HG03135 (cell line): Measurements from ENCODE around the gene RASAL3.
"Not testable (repeated sequence)": the region's sequence is repeated elsewhere in the genome, so short reads cannot be mapped to it uniquely, and the experiment has no call there.

Experiments used
- ATAC-seq: cut with Tn5 transposase; IDR thresholded peaks from one replicate; pipeline ENCODE4 v1.9.1; 2021; ENCODE audit warnings: mild to moderate bottlenecking, moderate library complexity; ENCODE audit not compliant: unreplicated experiment

Gene RASAL3

DNA sequence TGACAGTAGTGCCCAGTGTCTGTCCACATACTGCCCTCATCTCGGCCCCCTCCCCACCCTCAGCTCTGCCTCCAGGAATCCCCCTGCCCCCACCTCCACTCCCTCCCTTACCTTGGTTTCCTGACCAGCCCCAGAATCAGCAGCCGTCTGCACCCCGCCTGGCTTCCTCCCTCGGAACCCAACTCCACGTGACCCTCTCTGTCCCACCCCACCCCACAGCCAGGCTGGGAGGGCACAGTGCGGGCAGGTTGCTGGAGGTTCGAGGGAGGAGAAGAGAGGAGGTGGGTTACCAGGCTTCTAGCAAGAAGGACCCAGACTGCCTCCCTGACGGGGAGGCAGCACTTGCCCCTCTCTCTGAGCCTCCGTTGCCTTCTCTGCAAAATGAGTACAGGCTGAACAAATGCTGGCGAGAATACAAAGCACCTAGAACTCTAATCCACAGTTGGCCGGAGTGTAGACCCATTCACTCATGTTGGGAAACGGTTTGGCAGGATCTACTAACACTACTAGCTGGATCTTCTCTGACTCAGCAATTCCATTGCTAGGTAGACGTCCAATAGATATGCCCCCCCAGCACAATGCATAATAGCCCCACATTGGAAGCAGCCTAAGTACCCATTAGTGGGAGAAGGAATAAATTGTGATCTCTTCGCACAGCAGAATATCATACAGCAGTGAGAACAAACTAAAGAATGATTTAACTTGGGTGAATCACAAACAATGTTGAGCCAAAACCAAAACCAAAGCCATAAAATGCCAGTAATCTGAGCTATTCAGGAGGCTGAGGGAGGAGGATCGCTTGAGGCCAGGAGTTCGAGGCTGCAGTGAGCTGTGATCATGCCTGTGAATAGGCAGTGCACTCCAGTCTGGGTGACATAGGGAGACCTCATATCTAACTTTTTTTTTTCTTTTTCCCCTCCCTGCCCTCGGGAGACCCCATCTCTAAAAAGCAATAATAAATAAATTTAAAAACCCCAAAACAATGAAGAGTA lies at the start of gene RASAL3:
RASAL3 (minus strand) TSS at position 151 of the 992 bp plus-strand sequence. CDS start 186 bp downstream, outside the sequence.
- ATAC-seq: no peak

DNA sequence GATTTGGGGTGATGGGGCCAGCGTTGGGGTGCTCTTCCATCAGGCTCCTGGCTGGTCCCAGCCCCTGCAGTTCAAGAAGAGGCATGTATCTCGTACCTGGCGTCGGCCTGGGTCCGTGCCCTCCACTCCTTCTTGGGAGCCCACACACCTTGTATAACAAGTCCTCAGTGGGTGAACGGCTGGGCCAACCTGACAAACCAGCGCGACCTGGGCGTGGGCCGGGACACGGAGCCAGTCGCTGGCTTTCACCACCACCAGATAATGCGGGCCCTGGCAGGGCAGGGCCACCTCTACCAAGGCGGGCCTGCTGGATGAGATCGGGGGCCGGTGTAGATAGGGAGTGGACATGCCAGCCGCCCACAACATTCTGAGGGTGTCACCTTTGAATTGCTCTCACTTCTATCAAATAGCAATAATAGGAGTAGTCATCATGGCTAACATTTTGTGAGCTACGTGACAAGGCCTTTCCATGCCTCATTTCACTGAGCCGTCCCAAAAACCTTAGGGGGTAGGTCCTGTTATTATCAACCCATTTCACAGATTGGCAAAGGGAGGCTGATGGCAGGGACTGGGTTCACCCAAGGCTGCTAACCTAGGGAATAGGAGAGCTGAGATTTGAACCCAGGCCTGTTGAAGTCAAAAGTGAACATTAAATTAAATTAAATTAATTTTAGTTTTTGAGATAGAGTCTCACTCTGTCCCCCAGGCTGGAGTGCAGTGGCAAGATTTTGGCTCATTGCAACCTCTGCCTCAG lies 47.5 kb upstream of the RASAL3 start:
- ATAC-seq: no peak

GRCh38 chr19:15508035-15508710 lies 43.8 kb upstream of the RASAL3 start, which contains the start of gene CYP4F22:
Gene CYP4F22 (plus strand): TSS chr19:15508525. CDS start chr19:15525337, 16,812 bp downstream.
- ATAC-seq: no peak

GRCh38 chr19:15507068-15508034 lies 43.0 kb upstream of the RASAL3 start:
- no peak for ATAC-seq

- no peak for ATAC-seq
Measured at GRCh38 chr19:15506074-15506571, 41.8 kb upstream of the RASAL3 start.

GRCh38 chr19:15502264-15502663 lies 37.9 kb upstream of the RASAL3 start:
- ATAC-seq: no peak

DNA sequence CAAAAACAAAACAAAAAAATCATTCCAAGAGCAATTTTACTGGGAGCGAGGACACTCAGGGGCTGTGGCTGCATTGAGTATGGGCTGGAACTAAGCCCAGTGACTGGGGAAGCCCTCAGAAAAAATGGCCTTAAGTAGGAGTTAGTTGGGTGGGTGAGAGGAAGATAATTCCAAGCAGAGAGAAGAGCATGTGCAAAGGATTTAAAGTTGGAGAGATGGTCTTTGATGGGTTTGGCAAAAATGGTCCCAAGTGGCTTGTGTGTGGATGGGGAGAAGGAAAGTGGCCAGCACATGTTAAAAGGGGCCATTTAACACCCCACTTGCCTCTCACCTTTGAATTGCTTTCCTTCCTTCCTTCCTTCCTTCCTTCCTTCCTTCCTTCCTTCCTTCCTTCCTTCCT lies 37.3 kb upstream of the RASAL3 start:
- no peak for ATAC-seq

DNA sequence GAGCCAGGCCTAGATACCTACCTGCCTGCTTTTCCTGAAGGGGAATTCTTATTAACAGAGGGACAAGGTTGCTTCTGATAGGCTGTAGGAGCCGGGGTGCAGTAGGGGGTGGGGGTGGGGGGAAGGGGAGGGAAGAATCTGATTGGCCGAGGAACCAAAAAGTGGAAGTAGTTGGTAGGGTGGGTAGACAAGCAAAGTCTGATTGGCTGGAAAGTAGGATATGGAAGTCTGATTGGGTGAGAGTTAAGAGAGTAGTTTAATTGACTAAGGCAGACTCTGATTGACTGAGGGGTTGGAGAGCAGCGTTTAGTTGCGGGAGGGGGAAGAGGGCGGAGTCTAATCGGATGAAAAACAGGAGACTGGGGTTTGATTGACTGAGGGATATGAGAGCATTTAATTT lies 34.6 kb upstream of the RASAL3 start:
- ATAC-seq: no peak

DNA sequence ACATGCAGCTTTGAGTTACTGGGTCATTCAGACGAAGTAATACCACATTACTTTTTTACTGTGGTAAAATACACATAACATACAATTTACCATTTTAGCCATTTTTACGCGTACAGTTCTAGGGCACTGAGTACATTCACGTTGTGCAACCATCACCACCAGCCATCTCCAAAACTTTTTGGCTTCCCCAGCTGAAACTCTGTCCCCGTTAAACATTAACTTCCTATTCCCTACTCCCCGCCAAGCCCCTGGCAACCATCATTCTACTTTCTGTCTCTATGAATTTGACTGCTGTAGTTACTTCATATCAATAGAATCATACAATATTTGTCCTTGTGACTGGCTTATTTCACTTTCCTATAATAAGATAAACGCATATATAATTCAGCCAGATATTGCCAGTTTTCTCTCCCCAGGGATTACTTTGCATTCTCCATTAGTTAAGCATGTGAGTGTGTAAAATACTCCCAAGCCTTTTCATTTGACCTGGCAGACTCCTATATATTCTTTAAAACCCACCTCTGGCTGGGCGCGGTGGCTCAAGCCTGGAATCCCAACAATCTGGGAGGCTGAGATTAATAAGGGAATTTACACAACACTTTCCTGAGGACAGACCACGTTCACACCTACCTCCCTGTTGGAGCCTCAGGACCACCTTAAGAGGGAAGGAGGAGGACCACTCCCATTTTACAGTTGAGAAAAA lies 34.0 kb upstream of the RASAL3 start:
- ATAC-seq: no peak

DNA sequence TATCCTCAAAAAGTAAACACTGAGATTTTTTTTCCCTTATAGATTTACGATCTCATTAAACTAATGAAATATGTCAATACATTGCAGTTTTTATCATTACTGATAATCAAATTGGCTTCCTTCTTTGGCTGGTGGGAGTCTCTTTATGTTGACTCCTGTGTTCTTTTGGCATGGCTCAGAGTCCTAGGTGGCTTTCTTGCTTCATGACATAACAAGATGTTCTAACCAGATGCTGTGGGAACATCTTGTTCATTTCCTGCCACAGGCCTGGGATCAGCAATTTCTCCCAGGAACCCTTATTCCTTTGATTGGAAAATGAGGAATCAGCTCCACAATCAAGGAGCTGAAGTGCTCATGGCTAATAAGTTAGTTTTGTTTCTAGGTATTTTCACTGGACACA lies 30.8 kb upstream of the RASAL3 start:
- ATAC-seq: no peak

- ATAC-seq: no peak
Measured at GRCh38 chr19:15488489-15489226, 24.3 kb upstream of the RASAL3 start.

DNA sequence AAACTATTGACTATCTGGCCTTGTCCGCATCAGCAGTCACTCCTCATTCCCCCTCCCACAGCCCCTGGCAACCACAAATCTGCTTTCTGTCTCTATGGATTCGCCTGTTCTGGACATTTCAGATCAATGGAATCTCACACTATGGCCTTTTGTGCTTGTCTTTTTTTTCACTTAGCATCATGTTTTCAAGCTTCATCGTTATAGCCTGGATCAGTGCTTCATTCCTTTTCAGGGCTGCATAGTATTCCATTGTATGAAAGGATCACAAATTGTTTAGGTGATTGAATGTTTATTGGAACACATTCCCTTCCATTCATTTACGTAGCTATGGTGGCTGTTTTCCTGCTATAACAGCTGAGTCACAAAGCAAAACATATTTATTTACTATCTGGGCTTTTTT lies 22.7 kb upstream of the RASAL3 start:
- ATAC-seq: no peak

- ATAC-seq: not testable (repeated sequence)
Measured at GRCh38 chr19:15485768-15486167, 21.4 kb upstream of the RASAL3 start.

GRCh38 chr19:15480996-15481395 lies 16.7 kb upstream of the RASAL3 start:
- not testable (repeated sequence) for ATAC-seq

DNA sequence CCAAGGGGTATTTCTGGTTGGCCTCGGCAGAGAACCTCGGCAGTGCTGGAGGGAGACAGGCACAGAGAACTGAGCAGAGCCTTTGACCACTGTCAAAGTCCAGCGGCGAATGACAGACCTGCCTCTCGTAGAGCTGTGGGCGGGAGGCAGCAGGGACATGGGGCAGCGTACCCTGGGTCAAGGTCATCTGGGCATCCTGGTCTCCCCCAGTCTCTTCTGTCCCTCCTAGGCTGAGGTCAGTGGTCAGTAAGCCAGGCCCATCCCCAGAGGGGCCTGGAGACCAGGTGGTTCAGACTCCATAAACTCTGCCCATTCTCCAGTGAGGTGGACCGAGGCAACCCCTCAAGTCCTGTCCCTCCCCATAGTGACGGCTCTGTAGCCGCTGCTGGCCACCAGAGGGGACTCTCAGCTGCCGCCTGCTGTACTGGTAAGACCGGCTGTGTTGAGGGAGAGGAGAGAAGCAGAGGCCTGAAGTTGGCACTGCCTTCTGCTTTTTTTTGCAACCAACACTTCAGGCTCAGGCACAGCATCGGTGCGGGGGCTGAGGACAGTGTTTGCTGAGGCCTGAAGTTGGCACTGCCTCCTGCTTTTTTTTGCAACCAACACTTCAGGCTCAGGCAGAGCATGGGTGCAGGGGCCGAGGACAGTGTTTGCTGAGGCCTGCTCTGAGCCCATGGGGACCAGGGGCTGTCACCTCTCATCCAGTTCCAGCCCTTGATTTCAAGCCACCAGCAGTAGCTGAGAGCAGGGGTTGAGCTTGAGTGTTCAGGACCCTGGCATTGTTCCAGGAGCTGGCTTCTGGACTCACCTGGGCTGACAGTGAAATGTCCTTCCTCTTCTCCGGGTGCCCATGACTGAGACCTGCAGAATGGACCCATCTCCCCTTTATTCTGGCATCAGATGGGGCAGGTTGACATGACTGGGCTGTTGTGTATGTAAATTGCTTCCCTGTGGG lies 15.3 kb upstream of the RASAL3 start, which contains the start of gene PGLYRP2:
PGLYRP2 (minus strand) TSS at position 111 of the 955 bp plus-strand sequence. CDS start 130 bp downstream, outside the sequence.
- ATAC-seq: no peak

GRCh38 chr19:15476325-15476724 lies 12.0 kb upstream of the RASAL3 start:
- no peak for ATAC-seq

DNA sequence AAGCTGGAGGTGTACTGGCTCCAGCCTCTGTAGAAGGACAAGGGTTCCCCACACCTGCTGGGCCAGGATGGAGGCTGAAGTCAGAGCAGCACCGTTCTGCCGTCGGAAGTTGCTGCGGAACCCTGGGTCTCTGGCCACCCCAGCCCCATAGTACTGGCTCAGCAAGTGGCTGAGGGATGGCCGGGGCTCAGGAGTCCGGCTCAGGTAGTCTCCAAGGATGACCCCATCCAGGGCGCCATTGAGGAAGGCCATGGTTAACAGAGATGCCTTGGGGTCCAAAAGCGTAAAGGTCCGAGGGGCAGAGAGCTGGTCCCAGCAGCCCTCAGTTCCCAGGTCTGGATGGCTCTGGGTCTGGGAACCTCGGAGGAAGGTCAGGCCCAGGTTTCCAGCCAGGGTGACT lies 11.3 kb upstream of the RASAL3 start:
- no peak for ATAC-seq
